Measurements from ENCODE around the gene COL6A2.

DNA sequence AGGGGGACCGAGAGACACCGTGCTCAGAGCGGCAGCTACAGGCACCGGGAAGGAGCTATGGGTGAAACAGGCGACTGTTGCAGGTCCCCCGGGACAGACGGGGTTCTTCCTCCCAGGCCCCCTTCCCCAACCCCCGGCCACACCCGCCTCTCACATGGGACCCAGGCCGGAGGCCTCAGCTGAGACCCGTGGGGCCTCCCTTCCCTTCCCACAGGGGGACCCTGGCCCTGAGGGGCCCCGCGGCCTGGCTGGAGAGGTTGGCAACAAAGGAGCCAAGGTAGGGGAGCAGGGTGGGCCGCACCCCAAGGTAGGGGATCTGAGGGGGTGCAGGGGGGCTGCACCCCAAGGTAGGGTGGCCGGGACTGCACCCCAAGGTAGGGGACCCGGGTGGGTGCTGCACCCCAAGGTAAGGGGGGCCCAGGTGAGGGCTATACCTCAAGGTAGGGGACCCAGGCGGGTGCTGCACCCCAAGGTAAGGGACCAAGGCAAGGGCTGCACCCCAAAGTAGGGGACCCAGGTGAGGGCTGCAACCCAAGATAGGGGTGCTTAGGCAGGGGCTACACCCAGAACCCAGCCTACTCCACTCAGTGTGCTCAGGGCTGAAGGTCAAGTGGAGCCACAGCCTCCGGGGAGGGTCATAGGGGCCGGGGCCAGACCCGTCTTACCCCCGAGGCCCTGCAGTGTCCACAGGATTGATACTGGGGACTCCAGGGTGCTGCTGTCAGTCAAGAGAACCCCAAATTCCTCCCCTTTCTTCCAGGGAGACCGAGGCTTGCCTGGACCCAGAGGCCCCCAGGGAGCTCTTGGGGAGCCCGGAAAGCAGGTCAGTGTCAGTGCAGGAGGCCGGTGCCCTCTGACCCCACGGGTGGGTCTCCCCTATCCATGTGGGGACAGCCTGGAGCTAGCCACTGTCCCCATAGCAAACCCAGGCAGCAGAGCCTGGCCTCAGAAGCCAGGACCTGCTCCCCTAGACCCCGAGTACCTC lies 22.7 kb downstream of the COL6A2 start:
- TF ChIP-seq CTCF (conservative IDR thresholded peaks at IDR 0.05; ENCODE audit: low read depth, low read length): no peak
- TF ChIP-seq SMC3 (IDR thresholded peaks at IDR 0.05; ENCODE audit: low read depth, low read length): no peak
- no peak for TF ChIP-seq MAFK (IDR thresholded peaks at IDR 0.05; ENCODE audit: low read depth, low read length)
- TF ChIP-seq RAD21 (IDR thresholded peaks at IDR 0.05; ENCODE audit: low read length): no peak
- TF ChIP-seq MAZ (IDR thresholded peaks at IDR 0.05; ENCODE audit: borderline replicate concordance, low read depth, low read length): no peak
- no peak for TF ChIP-seq RCOR1 (IDR thresholded peaks at IDR 0.05; ENCODE audit: insufficient replicate concordance, low read length)
- no peak for TF ChIP-seq USF2 (IDR thresholded peaks at IDR 0.05; ENCODE audit: low read depth, low read length)
- TF ChIP-seq CEBPB (IDR thresholded peaks at IDR 0.05; ENCODE audit: low read depth, low read length): no peak
- TF ChIP-seq BHLHE40 (IDR thresholded peaks at IDR 0.05; ENCODE audit: low read depth, low read length): no peak
